ENCODE results near the gene ARHGAP33.
A peak's percentile ranks its signal among the peaks of the same experiment; 100 is the strongest.

DNA sequence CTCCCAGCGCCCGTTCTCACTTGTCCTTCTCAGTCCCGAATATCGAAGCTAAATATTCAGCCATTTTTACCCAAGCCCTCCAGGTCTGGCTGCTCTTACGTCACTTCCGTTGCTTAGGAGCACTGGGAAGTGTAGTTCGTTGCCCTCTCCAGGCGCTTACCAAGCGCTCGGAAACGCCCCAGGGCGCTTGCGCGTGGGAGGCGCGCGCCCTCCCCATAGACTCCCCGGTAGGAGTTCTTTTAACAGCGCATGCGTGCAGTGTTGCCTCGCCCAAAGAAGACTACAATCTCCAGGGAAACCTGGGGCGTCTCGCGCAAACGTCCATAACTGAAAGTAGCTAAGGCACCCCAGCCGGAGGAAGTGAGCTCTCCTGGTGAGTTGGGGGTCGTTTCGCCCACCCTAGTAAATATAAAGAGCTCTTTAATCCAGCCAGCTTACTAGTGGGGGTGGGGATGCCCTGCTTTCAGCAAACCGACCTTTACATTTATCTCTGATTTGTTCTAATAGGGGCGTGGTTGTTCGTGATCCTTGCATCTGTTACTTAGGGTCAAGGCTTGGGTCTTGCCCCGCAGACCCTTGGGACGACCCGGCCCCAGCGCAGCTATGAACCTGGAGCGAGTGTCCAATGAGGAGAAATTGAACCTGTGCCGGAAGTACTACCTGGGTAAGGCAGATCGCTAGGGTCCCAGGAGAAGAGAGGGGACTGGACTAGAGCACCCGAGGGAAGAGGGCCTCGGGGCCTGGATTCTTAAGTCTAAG is 29.9 kb upstream of the ARHGAP33 start, which contains the start of the genes PSENEN and U2AF1L4:
- TF ChIP-seq MTA3 (IDR thresholded peaks at IDR 0.05; ENCODE audit: borderline replicate concordance, low read length) (no peak), RFX5 (IDR thresholded peaks at IDR 0.05; ENCODE audit: low read depth, low read length) (0 out of 2 replicates have a peak, but pooled peaks have one; percentile 17), CEBPB (IDR thresholded peaks at IDR 0.05; ENCODE audit: borderline replicate concordance in 1 of 2, low read depth in 2 of 2, low read length in 2 of 2) (no peak), CBFB (IDR thresholded peaks at IDR 0.05; ENCODE audit: low read depth) (no peak), BACH1 (IDR thresholded peaks at IDR 0.05; ENCODE audit: borderline replicate concordance) (no peak), EZH2 (IDR thresholded peaks at IDR 0.05; ENCODE audit: borderline replicate concordance, control insufficient read depth, low read depth, low read length) (no peak)
- TF ChIP-seq, protein P1, sequence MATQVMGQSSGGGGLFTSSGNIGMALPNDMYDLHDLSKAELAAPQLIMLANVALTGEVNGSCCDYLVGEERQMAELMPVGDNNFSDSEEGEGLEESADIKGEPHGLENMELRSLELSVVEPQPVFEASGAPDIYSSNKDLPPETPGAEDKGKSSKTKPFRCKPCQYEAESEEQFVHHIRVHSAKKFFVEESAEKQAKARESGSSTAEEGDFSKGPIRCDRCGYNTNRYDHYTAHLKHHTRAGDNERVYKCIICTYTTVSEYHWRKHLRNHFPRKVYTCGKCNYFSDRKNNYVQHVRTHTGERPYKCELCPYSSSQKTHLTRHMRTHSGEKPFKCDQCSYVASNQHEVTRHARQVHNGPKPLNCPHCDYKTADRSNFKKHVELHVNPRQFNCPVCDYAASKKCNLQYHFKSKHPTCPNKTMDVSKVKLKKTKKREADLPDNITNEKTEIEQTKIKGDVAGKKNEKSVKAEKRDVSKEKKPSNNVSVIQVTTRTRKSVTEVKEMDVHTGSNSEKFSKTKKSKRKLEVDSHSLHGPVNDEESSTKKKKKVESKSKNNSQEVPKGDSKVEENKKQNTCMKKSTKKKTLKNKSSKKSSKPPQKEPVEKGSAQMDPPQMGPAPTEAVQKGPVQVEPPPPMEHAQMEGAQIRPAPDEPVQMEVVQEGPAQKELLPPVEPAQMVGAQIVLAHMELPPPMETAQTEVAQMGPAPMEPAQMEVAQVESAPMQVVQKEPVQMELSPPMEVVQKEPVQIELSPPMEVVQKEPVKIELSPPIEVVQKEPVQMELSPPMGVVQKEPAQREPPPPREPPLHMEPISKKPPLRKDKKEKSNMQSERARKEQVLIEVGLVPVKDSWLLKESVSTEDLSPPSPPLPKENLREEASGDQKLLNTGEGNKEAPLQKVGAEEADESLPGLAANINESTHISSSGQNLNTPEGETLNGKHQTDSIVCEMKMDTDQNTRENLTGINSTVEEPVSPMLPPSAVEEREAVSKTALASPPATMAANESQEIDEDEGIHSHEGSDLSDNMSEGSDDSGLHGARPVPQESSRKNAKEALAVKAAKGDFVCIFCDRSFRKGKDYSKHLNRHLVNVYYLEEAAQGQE (IDR thresholded peaks at IDR 0.05; ENCODE audit: low read depth, low read length): no peak
- TF ChIP-seq, protein P2, sequence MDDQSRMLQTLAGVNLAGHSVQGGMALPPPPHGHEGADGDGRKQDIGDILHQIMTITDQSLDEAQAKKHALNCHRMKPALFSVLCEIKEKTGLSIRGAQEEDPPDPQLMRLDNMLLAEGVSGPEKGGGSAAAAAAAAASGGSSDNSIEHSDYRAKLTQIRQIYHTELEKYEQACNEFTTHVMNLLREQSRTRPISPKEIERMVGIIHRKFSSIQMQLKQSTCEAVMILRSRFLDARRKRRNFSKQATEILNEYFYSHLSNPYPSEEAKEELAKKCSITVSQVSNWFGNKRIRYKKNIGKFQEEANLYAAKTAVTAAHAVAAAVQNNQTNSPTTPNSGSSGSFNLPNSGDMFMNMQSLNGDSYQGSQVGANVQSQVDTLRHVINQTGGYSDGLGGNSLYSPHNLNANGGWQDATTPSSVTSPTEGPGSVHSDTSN (IDR thresholded peaks at IDR 0.05; ENCODE audit: insufficient replicate concordance, low read depth, low read length): no peak
- TF ChIP-seq, protein P3, sequence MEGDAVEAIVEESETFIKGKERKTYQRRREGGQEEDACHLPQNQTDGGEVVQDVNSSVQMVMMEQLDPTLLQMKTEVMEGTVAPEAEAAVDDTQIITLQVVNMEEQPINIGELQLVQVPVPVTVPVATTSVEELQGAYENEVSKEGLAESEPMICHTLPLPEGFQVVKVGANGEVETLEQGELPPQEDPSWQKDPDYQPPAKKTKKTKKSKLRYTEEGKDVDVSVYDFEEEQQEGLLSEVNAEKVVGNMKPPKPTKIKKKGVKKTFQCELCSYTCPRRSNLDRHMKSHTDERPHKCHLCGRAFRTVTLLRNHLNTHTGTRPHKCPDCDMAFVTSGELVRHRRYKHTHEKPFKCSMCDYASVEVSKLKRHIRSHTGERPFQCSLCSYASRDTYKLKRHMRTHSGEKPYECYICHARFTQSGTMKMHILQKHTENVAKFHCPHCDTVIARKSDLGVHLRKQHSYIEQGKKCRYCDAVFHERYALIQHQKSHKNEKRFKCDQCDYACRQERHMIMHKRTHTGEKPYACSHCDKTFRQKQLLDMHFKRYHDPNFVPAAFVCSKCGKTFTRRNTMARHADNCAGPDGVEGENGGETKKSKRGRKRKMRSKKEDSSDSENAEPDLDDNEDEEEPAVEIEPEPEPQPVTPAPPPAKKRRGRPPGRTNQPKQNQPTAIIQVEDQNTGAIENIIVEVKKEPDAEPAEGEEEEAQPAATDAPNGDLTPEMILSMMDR (IDR thresholded peaks at IDR 0.05 in 2 of 3, conservative IDR thresholded peaks at IDR 0.05 in 1 of 3; ENCODE audit: control insufficient read depth in 2 of 3, extremely low read depth in 1 of 3, insufficient read depth in 1 of 3, low read depth in 3 of 3, low read length in 3 of 3): no peak
- TF ChIP-seq, protein P4, sequence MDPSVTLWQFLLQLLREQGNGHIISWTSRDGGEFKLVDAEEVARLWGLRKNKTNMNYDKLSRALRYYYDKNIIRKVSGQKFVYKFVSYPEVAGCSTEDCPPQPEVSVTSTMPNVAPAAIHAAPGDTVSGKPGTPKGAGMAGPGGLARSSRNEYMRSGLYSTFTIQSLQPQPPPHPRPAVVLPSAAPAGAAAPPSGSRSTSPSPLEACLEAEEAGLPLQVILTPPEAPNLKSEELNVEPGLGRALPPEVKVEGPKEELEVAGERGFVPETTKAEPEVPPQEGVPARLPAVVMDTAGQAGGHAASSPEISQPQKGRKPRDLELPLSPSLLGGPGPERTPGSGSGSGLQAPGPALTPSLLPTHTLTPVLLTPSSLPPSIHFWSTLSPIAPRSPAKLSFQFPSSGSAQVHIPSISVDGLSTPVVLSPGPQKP (IDR thresholded peaks at IDR 0.05; ENCODE audit: low read depth, low read length): peak; percentile 78
